OCI-LY7 (cell line): Measurements from ENCODE around the gene EXOC4.

ENCODE experiments used
- EZH2phosphoT487 ChIP-seq: fragments of 200-600 bp; sonication (generic); IDR thresholded peaks from 2 replicates; pipeline ENCODE4 v1.6.1; 2018; ENCODE audit warnings: low read depth, borderline replicate concordance, mild to moderate bottlenecking, mixed run types, antibody characterized with exemption, low read length, moderate library complexity, mixed read lengths
- TF ChIP-seq, protein P1 (sequence below): fragments of 200-600 bp; sonication (generic); conservative IDR thresholded peaks from 2 replicates; pipeline ENCODE4 v1.5.1; 2014; ENCODE audit warnings: mild to moderate bottlenecking, antibody characterized with exemption, low read length, moderate library complexity, mixed read lengths

DNA sequence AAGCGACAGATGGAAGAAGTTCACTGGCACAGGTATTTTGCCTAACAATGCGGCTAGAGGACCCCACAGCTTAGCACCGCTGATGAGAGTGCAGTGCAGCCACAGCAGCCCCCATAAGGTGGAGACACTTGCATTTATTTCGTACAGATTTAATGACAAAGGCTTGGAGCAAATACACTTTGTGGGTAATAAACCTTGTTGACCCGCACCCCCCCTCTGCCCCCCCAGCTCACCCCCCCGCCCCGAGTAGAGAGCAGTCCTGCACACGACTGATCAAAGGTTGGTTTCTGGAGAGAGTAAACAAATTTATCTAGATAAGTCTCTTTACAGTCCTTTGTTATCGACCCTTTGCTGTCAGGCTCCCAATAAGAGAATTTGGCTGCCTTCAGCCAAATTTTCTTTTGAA lies 777.6 kb downstream of the EXOC4 start:
- TF ChIP-seq, protein P1, sequence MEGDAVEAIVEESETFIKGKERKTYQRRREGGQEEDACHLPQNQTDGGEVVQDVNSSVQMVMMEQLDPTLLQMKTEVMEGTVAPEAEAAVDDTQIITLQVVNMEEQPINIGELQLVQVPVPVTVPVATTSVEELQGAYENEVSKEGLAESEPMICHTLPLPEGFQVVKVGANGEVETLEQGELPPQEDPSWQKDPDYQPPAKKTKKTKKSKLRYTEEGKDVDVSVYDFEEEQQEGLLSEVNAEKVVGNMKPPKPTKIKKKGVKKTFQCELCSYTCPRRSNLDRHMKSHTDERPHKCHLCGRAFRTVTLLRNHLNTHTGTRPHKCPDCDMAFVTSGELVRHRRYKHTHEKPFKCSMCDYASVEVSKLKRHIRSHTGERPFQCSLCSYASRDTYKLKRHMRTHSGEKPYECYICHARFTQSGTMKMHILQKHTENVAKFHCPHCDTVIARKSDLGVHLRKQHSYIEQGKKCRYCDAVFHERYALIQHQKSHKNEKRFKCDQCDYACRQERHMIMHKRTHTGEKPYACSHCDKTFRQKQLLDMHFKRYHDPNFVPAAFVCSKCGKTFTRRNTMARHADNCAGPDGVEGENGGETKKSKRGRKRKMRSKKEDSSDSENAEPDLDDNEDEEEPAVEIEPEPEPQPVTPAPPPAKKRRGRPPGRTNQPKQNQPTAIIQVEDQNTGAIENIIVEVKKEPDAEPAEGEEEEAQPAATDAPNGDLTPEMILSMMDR = no peak
- TF ChIP-seq EZH2phosphoT487 = no peak
